Left lung (tissue), 10 donors: ENCODE data around the gene IKBKE. TPM values are rescaled to one million over a fixed set of nuclear protein-coding genes. Genes with fewer than 3 reads are reported as not detected.

Experiments
- ATAC-seq: fragments of 200-7000 bp; cut with Tn5 transposase; one replicate; pipeline ENCODE4 v1.9.1; 2020; ENCODE audit warnings: moderate library complexity
- DNase-seq, 4 donors: peaks; one replicate each; pipeline ENCODE4 v3.0.0-alpha.2; 2013 to 2020
- H3K27ac ChIP-seq, 2 donors: fragments of 200-600 bp; sonication (generic) in 1 of 2; one replicate each; pipeline versions ENCODE4 v1.5.0 to v1.8.0; 2020 to 2021
- H3K27me3 ChIP-seq, 2 donors: fragments of 200-600 bp; sonication (generic) in 1 of 2; one replicate each; pipeline versions ENCODE4 v1.5.0 to v1.8.0; 2020 to 2021
- H3K36me3 ChIP-seq, 2 donors: fragments of 200-600 bp; sonication (generic) in 1 of 2; one replicate each; pipeline versions ENCODE4 v1.5.0 to v1.8.0; 2020 to 2021
- H3K4me1 ChIP-seq, 2 donors: fragments of 200-600 bp; one replicate each; pipeline ENCODE4 v1.8.0; 2021
- H3K4me3 ChIP-seq, 2 donors: fragments of 200-600 bp; sonication (generic) in 1 of 2; one replicate each; pipeline versions ENCODE4 v1.5.0 to v1.8.0; 2020 to 2021; ENCODE audit warnings: mild to moderate bottlenecking in 1 of 2
- H3K9me3 ChIP-seq, 2 donors: fragments of 200-600 bp; sonication (generic) in 1 of 2; one replicate each; pipeline versions ENCODE4 v1.5.0 to v1.8.0; 2020 to 2021
- intact Hi-C, 2 donors: fragments of 100-400 bp; cut with DNase I; formaldehyde crosslinking; loops; one replicate each; pipeline versions ENCODE4 v1.11.2 to v1.14.2; 2022
- polyA plus RNA-seq, 6 donors: library from polyadenylated mRNA; unstranded; fragments of 120-200 nt; gene quantifications; one replicate each; pipeline ENCODE4 v1.2.1, GENCODE V29; 2013; ENCODE audit not compliant: insufficient read length in 6 of 6
- total RNA-seq, 2 donors: library from RNA; stranded (reverse); fragmentation: NEBNext Ultra II Directional; extraction: Animal tissue kit (Norgen Biotek cat#: 25700); gene quantifications; one replicate each; pipeline ENCODE4 v1.2.1, GENCODE V29; 2021
- TF ChIP-seq, protein P1 (sequence below), 2 donors: fragments of 200-600 bp; sonication (generic) in 1 of 2; IDR thresholded peaks; one replicate each; pipeline versions ENCODE4 v1.5.0 to v1.8.0; 2021; ENCODE audit warnings: antibody characterized with exemption in 2 of 2
- donor health status: DM: no; HTN: yes; CAD: no.
- donor health status: DM: no; HTN: no; CAD: no.

IKBKE gene
- total and polyA plus RNA-seq, 8 donors: 4.7 to 17.8 (median 7.8) TPM

DNA sequence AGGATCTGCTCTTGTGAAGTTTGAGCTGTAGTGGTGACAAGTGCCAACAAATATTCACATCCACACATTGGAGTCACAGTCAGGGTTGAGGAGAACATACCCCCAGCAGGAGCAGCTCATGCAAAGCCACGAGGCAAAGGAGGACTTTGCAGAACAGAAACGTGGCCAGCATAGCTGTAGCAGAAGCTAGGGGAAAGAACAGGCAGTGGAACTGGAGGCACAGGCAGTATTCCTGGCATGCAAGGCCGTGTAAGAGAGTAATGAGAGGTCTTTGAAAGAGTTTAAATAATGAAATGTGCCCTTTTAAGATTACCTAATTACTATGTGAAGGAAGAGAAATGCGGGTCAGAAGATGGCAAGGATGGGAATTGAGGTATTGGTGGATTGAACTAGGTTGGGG is 40.9 kb upstream of the IKBKE start:
- Histone ChIP-seq H3K27ac (no peak overlapping the region), H3K4me1 (peaks cover 0 to 16% of the 10 kb centered on the region in 2 donors), H3K36me3 (peaks cover 0 to 74% of the 10 kb centered on the region in 2 donors)

DNA sequence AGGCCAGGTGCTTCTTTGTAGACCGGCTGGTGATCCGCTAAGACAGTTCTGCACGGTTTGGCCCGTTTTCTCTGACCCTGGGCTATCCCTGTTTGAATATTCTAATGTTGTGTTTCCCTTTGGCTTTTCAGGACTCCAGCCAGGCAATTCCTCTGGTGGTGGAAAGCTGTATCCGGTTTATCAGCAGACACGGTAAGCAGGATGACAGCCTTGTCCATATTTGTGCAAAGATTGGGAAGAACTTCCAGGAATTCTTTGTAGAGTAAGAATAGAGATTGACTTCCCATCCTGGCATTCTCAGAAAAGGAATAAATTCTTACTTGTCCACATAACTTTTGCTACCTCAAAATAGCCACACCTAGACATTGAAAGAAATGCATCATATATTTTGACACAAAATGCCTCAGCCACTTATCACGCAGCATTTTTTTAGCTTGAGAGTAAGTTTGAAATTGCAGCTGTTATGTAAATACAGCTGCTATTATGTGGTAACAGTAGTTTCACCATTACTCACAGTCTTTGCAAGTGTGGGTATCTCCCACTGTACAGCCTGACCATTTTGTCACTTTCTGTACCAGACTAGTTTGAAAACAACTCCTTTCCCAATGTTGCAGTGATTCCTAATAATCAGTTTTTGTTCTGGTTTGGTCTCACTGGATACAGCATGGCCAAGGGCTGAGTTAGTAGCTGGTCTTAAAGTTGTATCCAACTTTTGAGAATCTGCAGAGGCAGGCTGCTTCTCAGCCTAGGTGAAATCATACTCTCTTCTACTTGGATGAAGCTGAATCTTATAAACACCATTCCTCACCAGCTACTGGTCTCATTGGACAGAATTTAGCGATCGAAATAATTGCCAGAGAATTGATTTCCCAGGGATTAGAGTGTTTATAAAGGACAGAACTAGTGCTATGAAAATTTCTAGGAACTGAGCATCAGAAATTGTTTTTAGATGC is 40.0 kb upstream of the IKBKE start:
- Histone ChIP-seq H3K4me3 (no peak overlapping the region), H3K27ac (peak overlapping the region; percentile 41 to 55), H3K36me3 (peaks cover 0 to 77% of the 10 kb centered on the region in 2 donors), H3K27me3 (no peaks in the 10 kb centered on the region), H3K9me3 (no peaks in the 10 kb centered on the region), H3K4me1 (peaks cover 0 to 16% of the 10 kb centered on the region in 2 donors)
- TF ChIP-seq, protein P1, sequence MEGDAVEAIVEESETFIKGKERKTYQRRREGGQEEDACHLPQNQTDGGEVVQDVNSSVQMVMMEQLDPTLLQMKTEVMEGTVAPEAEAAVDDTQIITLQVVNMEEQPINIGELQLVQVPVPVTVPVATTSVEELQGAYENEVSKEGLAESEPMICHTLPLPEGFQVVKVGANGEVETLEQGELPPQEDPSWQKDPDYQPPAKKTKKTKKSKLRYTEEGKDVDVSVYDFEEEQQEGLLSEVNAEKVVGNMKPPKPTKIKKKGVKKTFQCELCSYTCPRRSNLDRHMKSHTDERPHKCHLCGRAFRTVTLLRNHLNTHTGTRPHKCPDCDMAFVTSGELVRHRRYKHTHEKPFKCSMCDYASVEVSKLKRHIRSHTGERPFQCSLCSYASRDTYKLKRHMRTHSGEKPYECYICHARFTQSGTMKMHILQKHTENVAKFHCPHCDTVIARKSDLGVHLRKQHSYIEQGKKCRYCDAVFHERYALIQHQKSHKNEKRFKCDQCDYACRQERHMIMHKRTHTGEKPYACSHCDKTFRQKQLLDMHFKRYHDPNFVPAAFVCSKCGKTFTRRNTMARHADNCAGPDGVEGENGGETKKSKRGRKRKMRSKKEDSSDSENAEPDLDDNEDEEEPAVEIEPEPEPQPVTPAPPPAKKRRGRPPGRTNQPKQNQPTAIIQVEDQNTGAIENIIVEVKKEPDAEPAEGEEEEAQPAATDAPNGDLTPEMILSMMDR (IDR thresholded peaks at IDR 0.05): no peak
- intact Hi-C loops: no loop called here
- ATAC-seq (peak; percentile 85), DNase-seq (peak in 2 of 4 donors; percentile 7 to 26)

More for the DNA sequence above, 40.9 kb upstream of the IKBKE start:
- DNase-seq (no peak), ATAC-seq (no peak)
- Histone ChIP-seq H3K9me3 (no peaks in the 10 kb centered on the region), H3K27me3 (no peaks in the 10 kb centered on the region), H3K4me3 (no peak overlapping the region)
- intact Hi-C loops: no loop called here
- TF ChIP-seq, protein P1 (IDR thresholded peaks at IDR 0.05): no peak

DNA sequence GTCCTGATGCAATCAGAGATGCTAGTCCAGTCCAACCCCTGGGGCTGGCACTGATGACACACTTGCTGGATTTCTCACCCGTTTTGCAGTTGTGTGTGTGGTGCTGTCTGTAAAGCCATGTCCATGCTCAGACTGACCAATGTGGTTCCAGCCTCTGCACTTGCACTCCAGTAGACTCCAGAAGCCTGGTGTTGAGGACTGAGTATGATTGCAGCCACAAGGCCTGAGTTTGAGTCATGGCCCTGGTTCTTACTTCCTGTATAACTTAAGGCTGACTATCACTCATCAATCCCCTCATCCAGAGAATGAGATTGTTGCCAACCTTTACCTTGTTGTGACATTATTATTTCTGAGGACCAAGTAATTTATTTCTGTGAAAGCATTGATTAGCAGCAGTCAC is 34.8 kb upstream of the IKBKE start:
- Histone ChIP-seq H3K4me3 (no peak overlapping the region), H3K4me1 (peaks cover 0 to 8% of the 10 kb centered on the region in 2 donors), H3K27me3 (no peaks in the 10 kb centered on the region), H3K36me3 (peaks cover 0 to 72% of the 10 kb centered on the region in 2 donors), H3K27ac (no peak overlapping the region), H3K9me3 (no peaks in the 10 kb centered on the region)
- DNase-seq (no peak), ATAC-seq (no peak)
- intact Hi-C loops: no loop called here
- TF ChIP-seq, protein P1 (IDR thresholded peaks at IDR 0.05): no peak

DNA sequence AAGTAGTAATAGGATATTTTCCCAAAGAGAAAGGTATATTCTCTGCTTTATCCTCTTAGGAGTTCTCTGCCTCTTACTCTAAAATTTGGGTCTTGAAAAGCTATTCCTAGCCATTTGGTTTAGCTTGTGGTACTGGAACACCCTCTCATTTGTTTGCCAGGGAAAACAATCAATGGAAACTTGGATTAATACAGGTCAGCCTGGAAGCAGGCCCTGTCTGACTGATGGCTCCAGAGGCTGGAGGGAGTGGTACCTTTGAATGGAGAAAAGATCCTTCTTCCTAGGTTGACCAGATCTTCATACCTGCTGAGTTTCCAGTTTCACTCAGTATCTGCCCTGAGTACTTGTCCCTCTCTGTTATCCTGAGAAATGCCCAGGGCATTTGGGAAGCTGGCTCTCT is 31.7 kb upstream of the IKBKE start:
- H3K36me3 ChIP-seq: peaks cover 0 to 80% of the 10 kb centered on the region in 2 donors
- intact Hi-C loops: no loop called here
- no peak overlapping the region for H3K27ac ChIP-seq
- H3K4me1 ChIP-seq: no peaks in the 10 kb centered on the region
- H3K27me3 ChIP-seq: no peaks in the 10 kb centered on the region
- DNase-seq: no peak
- no peaks in the 10 kb centered on the region for H3K9me3 ChIP-seq
- ATAC-seq: no peak
- no peak overlapping the region for H3K4me3 ChIP-seq
- TF ChIP-seq, protein P1 (IDR thresholded peaks at IDR 0.05): no peak

DNA sequence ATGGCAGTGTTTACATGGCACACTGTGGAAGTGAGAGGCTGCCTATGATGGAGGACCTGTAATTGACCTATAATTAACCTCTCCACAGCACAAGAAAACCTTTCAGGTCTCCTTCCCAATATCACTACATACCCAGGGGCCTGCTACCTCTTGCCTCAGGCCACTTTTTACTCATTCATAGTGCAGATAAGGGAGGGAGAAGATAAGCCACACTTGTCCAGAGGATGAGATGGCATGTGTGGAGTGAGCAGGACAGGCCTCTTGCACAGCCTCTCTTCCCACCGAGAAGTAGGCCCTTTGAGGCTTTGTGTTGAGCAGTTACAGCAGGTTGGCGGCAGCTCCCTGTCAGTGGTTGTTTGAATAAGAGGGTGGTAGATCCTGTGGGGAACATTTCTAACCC is 31.1 kb upstream of the IKBKE start:
- H3K4me1 ChIP-seq: no peaks in the 10 kb centered on the region
- H3K4me3 ChIP-seq: no peak overlapping the region
- intact Hi-C loops: no loop called here
- DNase-seq: no peak
- TF ChIP-seq, protein P1 (IDR thresholded peaks at IDR 0.05): no peak
- H3K36me3 ChIP-seq: peaks cover 0 to 86% of the 10 kb centered on the region in 2 donors
- H3K27ac ChIP-seq: no peak overlapping the region
- no peaks in the 10 kb centered on the region for H3K27me3 ChIP-seq
- no peaks in the 10 kb centered on the region for H3K9me3 ChIP-seq
- ATAC-seq: no peak
